ENCODE measurements around the gene HHLA2. TPM values are rescaled to one million over a fixed set of nuclear protein-coding genes. Genes with fewer than 3 reads are reported as not detected.
"Not testable (repeated sequence)": the region's sequence is repeated elsewhere in the genome, so short reads cannot be mapped to it uniquely, and the experiment has no call there.

Gene HHLA2
- total RNA-seq, 1 donor: not detected

GRCh38 chr3:108377384-108377783 is 81.0 kb downstream of the HHLA2 start:
- no peak for TF ChIP-seq CTCF (IDR thresholded peaks at IDR 0.05; ENCODE audit: insufficient read depth, low read length)
- no peak overlapping the region for H3K4me3 ChIP-seq (ENCODE audit: low read depth, low read length)
- no peak for DNase-seq (ENCODE audit: low read depth)

GRCh38 chr3:108378153-108378951 is 82.0 kb downstream of the HHLA2 start:
- no peak for TF ChIP-seq CTCF (IDR thresholded peaks at IDR 0.05; ENCODE audit: insufficient read depth, low read length)
- DNase-seq (ENCODE audit: low read depth): no peak

GRCh38 chr3:108378952-108379342 is 82.6 kb downstream of the HHLA2 start:
- not testable (repeated sequence) for H3K4me3 ChIP-seq (ENCODE audit: low read depth, low read length)

More at GRCh38 chr3:108378153-108378951, 82.0 kb downstream of the HHLA2 start:
- no peak overlapping the region for H3K4me3 ChIP-seq (ENCODE audit: low read depth, low read length)

GRCh38 chr3:108380128-108380795 is 83.9 kb downstream of the HHLA2 start:
- no peak for TF ChIP-seq CTCF (IDR thresholded peaks at IDR 0.05; ENCODE audit: insufficient read depth, low read length)
- DNase-seq (ENCODE audit: low read depth): no peak
- no peak overlapping the region for H3K4me3 ChIP-seq (ENCODE audit: low read depth, low read length)

More at GRCh38 chr3:108378952-108379342, 82.6 kb downstream of the HHLA2 start:
- DNase-seq (ENCODE audit: low read depth): not testable (repeated sequence)

GRCh38 chr3:108381529-108382140 is 85.3 kb downstream of the HHLA2 start:
- DNase-seq (ENCODE audit: low read depth): peak; percentile 17
- no peak for TF ChIP-seq CTCF (IDR thresholded peaks at IDR 0.05; ENCODE audit: insufficient read depth, low read length)
- no peak overlapping the region for H3K4me3 ChIP-seq (ENCODE audit: low read depth, low read length)

- no peak for TF ChIP-seq CTCF (IDR thresholded peaks at IDR 0.05; ENCODE audit: insufficient read depth, low read length)
- no peak for DNase-seq (ENCODE audit: low read depth)
Measured at GRCh38 chr3:108383306-108383705, 87.0 kb downstream of the HHLA2 start.

GRCh38 chr3:108387063-108387462 is 90.7 kb downstream of the HHLA2 start:
- H3K4me3 ChIP-seq (ENCODE audit: low read depth, low read length): no peak overlapping the region
- TF ChIP-seq CTCF (IDR thresholded peaks at IDR 0.05; ENCODE audit: insufficient read depth, low read length): no peak
- DNase-seq (ENCODE audit: low read depth): no peak

More at GRCh38 chr3:108383306-108383705, 87.0 kb downstream of the HHLA2 start:
- no peak overlapping the region for H3K4me3 ChIP-seq (ENCODE audit: low read depth, low read length)

All from fibroblast of the aortic adventitia (primary cell).